OCI-LY3 (cell line): ENCODE results near the gene NR1H3.

Source experiments
- H2AFZ ChIP-seq: fragments of 200-600, 300-600 bp; shearing (Covaris generic); 2 replicates; pipeline ENCODE4 v1.6.0; 2014; ENCODE audit warnings: antibody characterized with exemption, low read depth, low read length
- H3K27ac ChIP-seq: fragments of 200-600, 300-600 bp; sonication (generic); 2 replicates; pipeline ENCODE4 v1.5.1; 2014; ENCODE audit warnings: mild to moderate bottlenecking, low read length, moderate library complexity, mixed read lengths
- H3K27me3 ChIP-seq: fragments of 200-600, 300-600 bp; sonication (generic); 2 replicates; pipeline ENCODE4 v1.6.1; 2014; ENCODE audit warnings: low read depth, low read length, mixed read lengths
- H3K36me3 ChIP-seq: fragments of 200-600, 300-600 bp; sonication (generic); replicated peaks from 2 replicates; pipeline ENCODE3; 2014; ENCODE audit warnings: low read depth, low read length, mixed read lengths
- H3K4me1 ChIP-seq: fragments of 300-600, 200-600 bp; sonication (generic); 2 replicates; pipeline ENCODE4 v1.6.1; 2014; ENCODE audit warnings: low read length, mixed read lengths
- H3K4me2 ChIP-seq: fragments of 200-600, 300-600 bp; sonication (generic); 2 replicates; pipeline ENCODE4 v1.6.1; 2014; ENCODE audit warnings: low read length, mixed read lengths
- H3K4me3 ChIP-seq: fragments of 300-600, 200-600 bp; sonication (generic); 2 replicates; pipeline ENCODE4 v1.5.1; 2014; ENCODE audit warnings: antibody characterized with exemption, mild to moderate bottlenecking, low read length, moderate library complexity
- H3K79me2 ChIP-seq: fragments of 300-600, 200-600 bp; shearing (Covaris generic); 2 replicates; pipeline ENCODE4 v1.6.1; 2014; ENCODE audit warnings: mild to moderate bottlenecking, low read length, mixed read lengths
- H3K9ac ChIP-seq: fragments of 300-600, 200-600 bp; shearing (Covaris generic); 2 replicates; pipeline ENCODE4 v1.6.0; 2014; ENCODE audit warnings: mild to moderate bottlenecking, low read length, moderate library complexity
- H3K9me3 ChIP-seq: fragments of 200-600, 300-600 bp; shearing (Covaris generic); 2 replicates; pipeline ENCODE4 v1.6.1; 2014; ENCODE audit warnings: low read length, mixed read lengths; ENCODE audit not compliant: insufficient read depth
- H4K20me1 ChIP-seq: fragments of 200-600, 300-600 bp; sonication (generic); 2 replicates; pipeline ENCODE4 v1.6.1; 2016; ENCODE audit warnings: low read length, mixed read lengths; ENCODE audit not compliant: insufficient read depth
- EZH2phosphoT487 ChIP-seq: fragments of 200-600 bp; shearing (Covaris generic); IDR thresholded peaks from 2 replicates; pipeline ENCODE4 v1.6.1; 2018; ENCODE audit warnings: antibody characterized with exemption, mixed run types, low read depth
- TF ChIP-seq, protein P1 (sequence below): fragments of 200-600, 300-600 bp; sonication (generic); IDR thresholded peaks from 2 replicates; pipeline ENCODE4 v1.5.1; 2014; ENCODE audit warnings: antibody characterized with exemption, low read length, low read depth

The NR1H3 gene

DNA sequence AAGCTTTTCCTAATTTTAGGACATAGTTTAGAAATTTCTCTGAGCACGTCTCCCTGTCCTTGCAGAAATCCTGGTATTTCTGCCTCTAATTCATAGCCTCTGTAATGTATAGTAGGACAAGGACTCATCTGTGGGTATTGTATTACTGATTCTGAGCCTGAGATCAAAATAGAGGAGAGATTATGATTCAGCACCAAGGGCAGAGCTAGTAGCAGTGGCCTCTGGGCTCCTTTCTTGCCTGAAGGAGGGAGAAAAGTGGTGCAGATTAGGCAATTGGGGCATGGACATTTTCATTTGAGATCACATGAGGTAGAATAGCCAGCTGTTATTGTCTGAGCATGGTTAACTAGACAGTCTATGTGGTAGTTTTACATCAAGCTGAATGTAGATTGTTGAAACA is 14.9 kb downstream of the NR1H3 start:
- H3K27ac ChIP-seq, result no peak overlapping the region
- no peak overlapping the region for H3K4me2 ChIP-seq
- peaks cover 24% of the 10 kb centered on the region for H4K20me1 ChIP-seq
- H3K27me3 ChIP-seq, result no peaks in the 10 kb centered on the region
- no peak overlapping the region for H2AFZ ChIP-seq
- H3K36me3 ChIP-seq, result peaks cover 28% of the 10 kb centered on the region
- H3K9me3 ChIP-seq, result no peaks in the 10 kb centered on the region
- peaks cover 38% of the 10 kb centered on the region for H3K79me2 ChIP-seq
- H3K4me1 ChIP-seq, result peaks cover 24% of the 10 kb centered on the region
- H3K9ac ChIP-seq, result no peak overlapping the region
- no peak for TF ChIP-seq EZH2phosphoT487
- TF ChIP-seq, protein P1, sequence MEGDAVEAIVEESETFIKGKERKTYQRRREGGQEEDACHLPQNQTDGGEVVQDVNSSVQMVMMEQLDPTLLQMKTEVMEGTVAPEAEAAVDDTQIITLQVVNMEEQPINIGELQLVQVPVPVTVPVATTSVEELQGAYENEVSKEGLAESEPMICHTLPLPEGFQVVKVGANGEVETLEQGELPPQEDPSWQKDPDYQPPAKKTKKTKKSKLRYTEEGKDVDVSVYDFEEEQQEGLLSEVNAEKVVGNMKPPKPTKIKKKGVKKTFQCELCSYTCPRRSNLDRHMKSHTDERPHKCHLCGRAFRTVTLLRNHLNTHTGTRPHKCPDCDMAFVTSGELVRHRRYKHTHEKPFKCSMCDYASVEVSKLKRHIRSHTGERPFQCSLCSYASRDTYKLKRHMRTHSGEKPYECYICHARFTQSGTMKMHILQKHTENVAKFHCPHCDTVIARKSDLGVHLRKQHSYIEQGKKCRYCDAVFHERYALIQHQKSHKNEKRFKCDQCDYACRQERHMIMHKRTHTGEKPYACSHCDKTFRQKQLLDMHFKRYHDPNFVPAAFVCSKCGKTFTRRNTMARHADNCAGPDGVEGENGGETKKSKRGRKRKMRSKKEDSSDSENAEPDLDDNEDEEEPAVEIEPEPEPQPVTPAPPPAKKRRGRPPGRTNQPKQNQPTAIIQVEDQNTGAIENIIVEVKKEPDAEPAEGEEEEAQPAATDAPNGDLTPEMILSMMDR, result no peak
- H3K4me3 ChIP-seq, result no peak overlapping the region

DNA sequence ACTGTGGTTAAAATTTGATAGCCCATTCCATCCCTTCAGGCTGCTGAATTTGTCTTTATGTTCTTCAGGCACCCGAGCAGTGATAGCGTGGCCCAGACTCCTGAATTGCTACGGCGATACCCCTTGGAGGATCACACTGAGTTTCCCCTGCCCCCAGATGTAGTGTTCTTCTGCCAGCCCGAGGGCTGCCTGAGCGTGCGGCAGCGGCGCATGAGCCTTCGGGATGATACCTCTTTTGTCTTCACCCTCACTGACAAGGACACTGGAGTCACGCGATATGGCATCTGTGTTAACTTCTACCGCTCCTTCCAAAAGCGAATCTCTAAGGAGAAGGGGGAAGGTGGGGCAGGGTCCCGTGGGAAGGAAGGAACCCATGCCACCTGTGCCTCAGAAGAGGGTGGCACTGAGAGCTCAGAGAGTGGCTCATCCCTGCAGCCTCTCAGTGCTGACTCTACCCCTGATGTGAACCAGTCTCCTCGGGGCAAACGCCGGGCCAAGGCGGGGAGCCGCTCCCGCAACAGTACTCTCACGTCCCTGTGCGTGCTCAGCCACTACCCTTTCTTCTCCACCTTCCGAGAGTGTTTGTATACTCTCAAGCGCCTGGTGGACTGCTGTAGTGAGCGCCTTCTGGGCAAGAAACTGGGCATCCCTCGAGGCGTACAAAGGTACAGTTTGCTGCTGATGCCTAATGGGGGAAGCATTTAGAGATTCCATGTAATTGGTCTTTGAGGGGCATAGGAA is 16.9 kb downstream of the NR1H3 start:
- no peak for TF ChIP-seq EZH2phosphoT487
- TF ChIP-seq, protein P1, result no peak
- Histone ChIP-seq H3K36me3 (peaks cover 37% of the 10 kb centered on the region), H3K4me1 (peaks cover 15% of the 10 kb centered on the region), H3K9ac (no peak overlapping the region), H4K20me1 (peaks cover 24% of the 10 kb centered on the region), H3K4me2 (no peak overlapping the region), H3K27ac (no peak overlapping the region), H3K9me3 (no peaks in the 10 kb centered on the region), H3K27me3 (no peaks in the 10 kb centered on the region), H2AFZ (no peak overlapping the region), H3K4me3 (no peak overlapping the region), H3K79me2 (peaks cover 38% of the 10 kb centered on the region)

DNA sequence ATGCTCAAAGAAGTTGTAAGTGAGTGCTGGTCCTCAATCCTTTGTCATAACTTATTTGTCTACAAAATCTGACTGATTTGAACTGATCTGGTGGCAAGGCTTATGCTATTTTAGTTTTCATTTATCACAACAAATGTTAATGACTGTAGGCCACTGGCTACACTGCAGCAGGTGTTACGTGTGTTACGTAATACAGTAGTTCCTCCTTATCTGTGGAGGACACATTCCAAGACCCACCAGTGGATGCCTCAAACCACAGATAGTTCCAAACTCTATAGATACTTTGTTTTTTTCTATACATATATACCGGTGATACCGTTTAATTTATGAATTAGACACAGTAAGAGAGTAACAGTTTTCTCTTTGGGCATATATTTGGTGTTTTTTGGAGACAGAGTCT is 19.1 kb downstream of the NR1H3 start:
- Histone ChIP-seq H3K4me3 (no peak overlapping the region), H3K36me3 (peaks cover 46% of the 10 kb centered on the region), H3K79me2 (peaks cover 23% of the 10 kb centered on the region), H3K27me3 (no peaks in the 10 kb centered on the region), H3K4me2 (no peak overlapping the region), H4K20me1 (peaks cover 12% of the 10 kb centered on the region), H3K27ac (no peak overlapping the region), H2AFZ (no peak overlapping the region), H3K9me3 (no peaks in the 10 kb centered on the region), H3K9ac (no peak overlapping the region), H3K4me1 (peaks cover 5% of the 10 kb centered on the region)
- TF ChIP-seq, protein P1, result no peak
- TF ChIP-seq EZH2phosphoT487, result no peak

DNA sequence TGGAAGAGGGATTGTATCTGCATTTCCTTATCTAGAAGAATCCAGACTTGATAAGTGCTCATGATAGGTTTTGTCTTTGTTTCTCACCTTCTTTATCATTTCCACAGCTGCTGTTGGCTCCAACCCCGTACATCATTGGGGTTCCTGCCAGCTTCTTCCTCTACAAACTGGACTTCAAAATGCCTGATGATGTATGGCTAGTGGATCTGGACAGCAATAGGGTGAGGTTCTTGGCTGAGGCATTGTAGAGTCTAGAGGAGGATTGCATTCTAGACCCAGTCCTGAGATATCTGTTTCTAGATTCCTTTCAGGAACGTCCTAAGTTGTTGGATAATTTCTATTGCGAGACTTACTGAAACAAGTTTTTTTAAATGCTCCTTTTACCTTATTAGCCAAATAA is 20.3 kb downstream of the NR1H3 start:
- no peak overlapping the region for H2AFZ ChIP-seq
- peaks cover under 1% of the 10 kb centered on the region for H4K20me1 ChIP-seq
- no peak overlapping the region for H3K4me2 ChIP-seq
- H3K36me3 ChIP-seq, result peaks cover 54% of the 10 kb centered on the region
- no peak for TF ChIP-seq EZH2phosphoT487
- TF ChIP-seq, protein P1, result no peak
- no peak overlapping the region for H3K9ac ChIP-seq
- no peaks in the 10 kb centered on the region for H3K4me1 ChIP-seq
- H3K27ac ChIP-seq, result no peak overlapping the region
- no peaks in the 10 kb centered on the region for H3K27me3 ChIP-seq
- no peak overlapping the region for H3K4me3 ChIP-seq
- H3K9me3 ChIP-seq, result no peaks in the 10 kb centered on the region
- H3K79me2 ChIP-seq, result peaks cover 11% of the 10 kb centered on the region
